GM21367 (cell line): Measurements from ENCODE around the gene COX20.
"Not testable (repeated sequence)": the region's sequence is repeated elsewhere in the genome, so short reads cannot be mapped to it uniquely, and the experiment has no call there.

Source experiments
- ATAC-seq: cut with Tn5 transposase; IDR thresholded peaks from one replicate; pipeline ENCODE4 v1.9.1; 2021; ENCODE audit not compliant: unreplicated experiment

The COX20 gene

DNA sequence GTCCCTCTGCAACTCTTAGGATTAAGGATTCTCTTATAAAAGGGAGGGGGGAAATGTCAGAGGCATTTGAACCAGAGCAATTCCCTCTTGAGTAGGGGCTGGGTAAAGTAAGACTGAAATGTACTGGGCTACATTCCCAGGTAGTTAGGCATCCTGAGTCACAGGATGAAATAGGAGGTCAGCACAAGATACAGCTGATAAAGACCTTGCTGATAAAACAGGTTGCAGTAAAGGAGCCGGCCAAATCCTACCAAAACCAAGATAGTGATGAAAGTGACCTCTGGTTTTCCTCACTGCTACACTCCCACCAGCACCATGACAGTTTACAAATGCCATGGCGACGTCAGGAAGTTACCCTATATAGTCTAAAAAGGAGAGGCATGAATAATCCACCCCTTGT, 14.3 kb upstream of the COX20 start:
- no peak for ATAC-seq

DNA sequence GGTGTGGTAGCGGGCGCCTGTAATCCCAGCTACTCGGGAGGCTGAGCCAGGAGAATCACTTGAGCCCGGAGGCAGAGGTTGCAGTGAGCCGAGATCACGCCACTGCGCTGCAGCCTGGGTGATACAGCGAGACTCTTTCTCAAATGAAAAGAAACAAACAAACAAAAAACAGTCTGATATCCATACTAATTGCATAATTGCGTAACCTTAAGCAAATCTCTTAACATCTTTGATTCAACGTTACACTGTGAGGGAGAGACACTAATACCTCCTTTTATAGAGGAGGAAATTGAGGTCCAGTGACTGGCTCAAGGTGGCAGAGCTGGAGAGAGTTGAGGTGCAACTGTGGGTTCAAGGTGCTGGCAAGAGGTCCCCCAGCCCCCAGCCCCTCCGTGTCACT, 12.6 kb upstream of the COX20 start:
- ATAC-seq = no peak

DNA sequence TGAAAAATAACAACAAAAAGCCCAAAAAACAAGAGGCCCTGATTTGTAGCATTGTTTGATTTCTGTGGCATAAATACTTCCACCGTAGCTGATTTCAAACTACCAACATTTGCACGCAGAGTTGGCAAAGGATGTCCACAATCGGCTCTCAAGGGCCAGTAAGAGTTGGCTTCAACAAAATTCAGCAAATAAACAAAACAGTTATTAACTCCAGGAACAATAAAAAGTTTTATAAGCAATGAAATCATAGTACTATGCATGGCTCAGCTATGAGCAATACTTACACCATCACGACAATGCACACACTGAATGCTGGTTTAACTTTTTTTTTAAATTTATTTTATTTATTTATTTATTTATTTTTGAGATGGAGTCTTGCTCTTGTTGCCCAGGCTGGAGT, 8.7 kb upstream of the COX20 start:
- no peak for ATAC-seq

DNA sequence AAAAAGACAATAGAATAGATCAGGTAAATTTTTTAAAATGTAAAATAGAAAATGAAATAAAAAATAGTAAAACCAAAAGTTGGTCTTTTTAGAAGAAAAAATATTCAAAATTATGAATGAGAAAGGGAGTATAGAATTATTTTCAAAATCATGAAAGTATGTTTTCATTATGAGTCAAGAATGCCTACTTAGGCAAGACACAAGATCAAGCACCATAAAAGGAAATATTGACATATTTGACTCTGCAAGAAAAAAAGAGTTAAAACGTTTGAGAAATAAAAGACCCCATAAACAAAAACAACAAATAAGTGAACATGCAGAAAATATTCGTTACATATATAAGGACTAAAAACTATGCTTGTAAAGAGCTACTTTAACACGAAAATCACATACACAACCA, 4.8 kb upstream of the COX20 start:
- no peak for ATAC-seq

DNA sequence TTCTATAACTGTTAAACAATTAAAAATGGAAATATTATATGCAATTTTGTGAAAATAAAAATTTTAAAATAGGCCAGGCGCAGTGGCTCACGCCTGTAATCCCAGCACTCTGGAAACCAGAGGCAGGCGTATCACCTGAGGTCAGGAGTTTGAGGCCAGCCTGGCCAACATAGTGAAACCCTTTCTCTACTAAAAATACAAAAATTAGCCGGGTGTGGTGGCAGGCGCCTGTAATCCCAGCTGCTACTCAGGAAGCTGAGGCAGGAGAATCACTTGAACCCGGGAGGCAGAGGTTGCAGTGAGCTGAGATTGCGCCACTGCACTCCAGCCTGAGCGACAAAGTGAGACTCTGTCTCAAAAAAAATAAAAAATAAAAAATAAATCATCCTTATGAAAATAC, 2.2 kb upstream of the COX20 start:
- not testable (repeated sequence) for ATAC-seq

DNA sequence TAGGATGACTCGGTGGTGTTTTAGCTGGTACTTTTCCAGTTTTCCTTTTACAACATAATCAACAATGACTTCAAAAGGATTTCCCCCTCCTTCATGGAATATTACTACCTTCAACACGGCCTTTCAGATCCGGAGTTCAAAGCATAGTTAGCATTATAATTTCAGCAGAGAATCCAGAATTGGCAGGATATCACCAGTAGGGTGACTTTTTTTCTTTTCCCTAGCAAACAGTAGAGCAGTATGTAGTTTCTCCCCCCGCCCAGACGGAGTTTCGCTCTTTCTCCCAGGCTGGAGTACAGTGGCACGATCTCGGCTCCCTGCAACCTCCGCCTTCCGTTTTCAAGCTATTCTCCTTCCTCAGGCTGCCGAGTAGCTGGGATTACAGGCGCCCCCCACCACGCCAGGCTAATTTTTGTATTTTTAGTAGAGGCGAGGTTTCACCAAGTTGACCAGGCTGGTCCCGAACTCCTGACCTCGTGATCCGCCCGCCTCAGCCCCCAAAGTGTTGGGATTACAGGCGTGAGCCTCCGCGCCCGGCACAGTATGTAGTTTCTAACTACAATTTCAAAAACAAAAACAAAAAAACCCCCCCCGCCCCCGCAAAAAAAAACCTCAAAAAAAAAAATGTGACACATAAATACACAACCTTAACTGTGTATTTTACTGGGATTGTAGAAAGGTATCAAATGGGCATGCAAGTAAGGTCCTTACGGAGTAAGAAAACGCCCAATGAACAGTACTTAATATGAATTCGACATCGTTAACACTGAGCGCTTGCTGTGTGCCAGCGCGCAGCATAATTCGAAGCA, 1.5 kb upstream of the COX20 start:
- no peak for ATAC-seq

DNA sequence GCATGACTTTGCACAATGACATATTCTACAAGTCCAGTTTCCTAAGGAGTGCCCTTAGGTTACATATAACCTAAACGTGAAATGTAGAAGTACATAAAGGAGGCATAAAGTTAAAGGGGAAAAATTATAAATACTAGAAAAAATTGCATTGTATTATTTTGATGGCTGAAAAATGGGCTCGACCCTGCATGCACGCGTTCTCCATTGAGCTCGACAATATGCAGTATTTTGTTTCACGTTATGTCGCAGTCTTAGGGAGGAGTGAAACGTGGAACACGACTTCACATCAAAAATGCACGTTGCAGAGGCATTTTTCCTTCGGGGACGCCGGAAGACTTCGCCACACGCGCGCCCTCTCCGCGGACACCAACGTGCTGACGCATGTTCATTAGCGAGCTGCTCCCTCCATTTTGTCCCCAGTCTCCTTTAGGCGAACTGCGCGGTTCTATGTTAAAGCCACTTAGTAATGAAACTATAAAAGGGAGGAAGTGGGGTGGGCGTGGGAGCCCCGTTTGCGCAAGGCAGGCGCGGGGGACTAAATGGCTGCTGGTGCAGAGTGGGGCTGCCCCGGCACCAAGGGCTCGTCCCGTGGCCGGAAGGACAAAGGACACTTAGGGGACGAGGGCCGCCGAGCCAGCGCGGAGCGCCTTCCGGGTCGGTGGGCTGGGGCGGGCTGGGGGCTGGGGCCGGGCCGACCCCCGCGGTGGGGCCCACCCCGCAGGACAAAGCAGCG, 749 bp upstream of the COX20 start:
- peak; percentile 60 for ATAC-seq

DNA sequence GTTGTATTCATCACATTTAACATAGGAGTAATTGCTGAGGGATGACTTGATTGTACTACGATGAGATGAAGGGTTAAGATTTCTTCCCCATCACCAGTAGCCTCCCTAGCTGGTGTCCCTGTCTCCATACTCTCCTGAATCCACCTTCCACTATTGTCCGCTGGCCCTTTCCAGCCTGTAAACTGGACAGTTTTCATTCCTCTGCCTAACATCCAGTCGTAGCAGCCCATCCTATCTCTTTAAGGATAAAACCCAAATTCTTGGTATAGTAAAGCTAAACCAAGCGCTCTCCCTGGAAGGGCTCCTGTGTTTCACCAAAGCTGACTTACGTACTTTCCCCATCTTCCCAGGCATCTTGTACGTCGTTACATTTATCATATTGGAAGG, 670 bp downstream of the COX20 start:
- no peak for ATAC-seq

DNA sequence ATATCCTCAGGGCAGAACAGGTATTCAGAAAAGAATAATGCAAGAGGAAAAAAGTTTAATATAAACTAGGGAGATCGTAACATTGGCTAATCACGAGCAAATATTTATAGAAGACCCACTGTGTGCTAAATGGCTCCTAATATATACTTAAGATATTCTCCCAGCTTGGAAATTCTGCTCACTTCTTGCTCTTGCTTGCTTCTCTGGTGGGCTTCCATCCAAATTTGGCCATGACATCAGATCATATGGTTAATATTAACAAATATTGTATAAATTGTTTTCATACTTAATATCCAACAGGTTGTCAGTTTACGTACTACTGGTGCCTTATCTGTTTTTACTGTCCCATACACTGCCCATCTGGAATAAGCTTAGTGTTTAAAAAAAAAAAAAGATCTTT, 1.1 kb downstream of the COX20 start:
- no peak for ATAC-seq

DNA sequence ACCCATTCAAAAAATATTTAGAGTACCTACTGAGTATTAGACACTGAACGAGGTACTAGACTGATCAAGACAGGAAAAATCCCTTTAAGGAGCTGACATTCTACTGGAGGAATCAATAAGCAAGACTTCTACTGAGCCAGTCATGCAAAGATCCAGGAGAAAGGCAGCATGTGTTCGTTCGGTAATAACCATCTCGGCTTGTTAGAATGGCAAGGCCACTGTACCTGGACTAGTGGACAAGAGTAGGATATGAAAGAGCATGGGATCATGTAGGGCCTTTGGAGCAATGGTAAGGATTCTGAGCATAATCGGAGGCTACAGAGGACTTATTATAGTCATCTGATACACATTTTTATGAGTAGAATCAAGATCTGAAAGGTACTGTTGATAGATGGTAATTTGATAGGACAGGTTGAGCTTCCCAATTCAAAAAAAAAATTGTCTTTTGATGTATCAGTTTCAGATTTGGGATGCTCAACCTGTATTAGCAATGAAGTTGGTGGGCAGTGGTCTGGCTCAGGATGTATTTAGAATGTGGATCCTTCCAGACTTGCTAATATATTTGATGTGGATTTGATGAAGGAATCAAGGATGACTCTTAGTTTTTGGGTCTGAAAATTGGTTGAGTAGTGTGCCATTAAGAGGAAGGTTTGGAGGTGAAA, 2.3 kb downstream of the COX20 start:
- ATAC-seq = no peak

DNA sequence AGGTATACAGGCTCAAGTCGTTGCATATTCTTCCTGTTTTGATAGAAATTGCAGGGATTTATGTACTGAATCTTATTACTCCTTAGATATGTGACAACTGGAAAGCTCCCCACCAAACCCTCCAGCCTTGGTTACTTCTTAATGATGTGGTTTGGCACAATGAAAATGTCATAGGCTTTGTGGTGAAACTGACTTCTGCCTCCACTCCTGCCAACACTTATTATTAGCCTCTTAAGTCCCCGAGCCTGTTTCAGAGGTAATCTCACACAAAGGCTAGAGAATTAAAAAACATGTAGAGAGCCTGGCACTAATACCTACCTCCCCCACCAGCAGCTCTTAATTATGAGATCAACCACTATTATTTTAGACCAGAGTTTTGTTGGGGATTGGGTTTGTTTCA, 4.2 kb downstream of the COX20 start:
- no peak for ATAC-seq

DNA sequence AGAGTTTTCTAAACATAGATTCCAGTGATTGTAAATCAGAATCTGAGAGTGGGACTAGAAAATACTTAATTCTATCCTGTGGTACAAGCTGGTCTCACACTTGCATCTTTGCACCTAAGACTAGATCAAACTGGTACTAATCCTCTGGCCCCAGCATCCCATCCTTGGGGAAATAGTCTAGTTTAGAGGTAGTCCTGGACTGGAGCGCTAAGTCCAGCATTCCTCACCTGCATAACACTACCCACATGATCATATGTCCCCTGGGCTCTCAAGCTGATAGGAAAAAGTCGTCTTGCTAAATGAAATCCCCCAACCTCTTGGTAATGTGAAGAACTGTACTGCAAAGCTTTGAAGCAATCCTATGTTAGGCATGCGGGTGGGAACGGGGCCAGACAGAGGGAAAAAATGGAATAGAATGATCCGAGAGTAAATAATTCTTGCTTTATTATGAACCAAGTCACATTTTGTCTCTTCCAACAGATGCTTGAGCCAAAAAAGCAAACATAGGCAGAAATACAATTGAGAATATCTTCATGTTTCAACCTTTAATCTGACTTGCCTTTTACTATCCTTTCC, 4.8 kb downstream of the COX20 start:
- ATAC-seq = no peak

DNA sequence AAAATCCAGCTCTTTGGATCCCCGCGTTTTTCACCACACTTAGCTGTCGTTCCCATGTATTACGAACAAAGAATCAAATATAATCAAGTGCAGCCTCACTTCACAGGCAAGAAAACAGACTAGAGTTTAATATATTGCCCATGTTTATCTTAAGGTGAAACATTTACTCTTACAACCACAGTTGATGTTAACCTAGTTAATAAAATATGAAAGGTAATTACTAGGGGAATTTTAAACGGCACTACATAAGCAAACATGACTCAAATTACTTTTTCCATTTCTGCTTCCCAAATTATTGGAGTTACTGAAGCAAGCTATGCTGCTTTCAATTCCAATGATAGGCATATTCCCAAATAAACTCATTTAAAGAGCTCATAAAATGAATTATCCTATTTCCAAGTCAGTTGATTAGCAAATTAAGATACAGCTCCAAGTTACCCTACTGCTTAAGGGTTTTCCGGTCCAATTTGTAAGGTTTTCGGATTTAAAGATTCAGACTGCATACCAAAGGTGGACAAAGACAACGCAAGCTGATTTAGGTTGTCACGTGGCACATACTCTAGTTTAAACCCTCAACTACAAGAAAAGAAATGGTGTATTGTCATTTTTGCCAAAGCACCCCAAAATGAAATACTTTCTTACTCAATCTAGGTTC, 5.9 kb downstream of the COX20 start:
- no peak for ATAC-seq

DNA sequence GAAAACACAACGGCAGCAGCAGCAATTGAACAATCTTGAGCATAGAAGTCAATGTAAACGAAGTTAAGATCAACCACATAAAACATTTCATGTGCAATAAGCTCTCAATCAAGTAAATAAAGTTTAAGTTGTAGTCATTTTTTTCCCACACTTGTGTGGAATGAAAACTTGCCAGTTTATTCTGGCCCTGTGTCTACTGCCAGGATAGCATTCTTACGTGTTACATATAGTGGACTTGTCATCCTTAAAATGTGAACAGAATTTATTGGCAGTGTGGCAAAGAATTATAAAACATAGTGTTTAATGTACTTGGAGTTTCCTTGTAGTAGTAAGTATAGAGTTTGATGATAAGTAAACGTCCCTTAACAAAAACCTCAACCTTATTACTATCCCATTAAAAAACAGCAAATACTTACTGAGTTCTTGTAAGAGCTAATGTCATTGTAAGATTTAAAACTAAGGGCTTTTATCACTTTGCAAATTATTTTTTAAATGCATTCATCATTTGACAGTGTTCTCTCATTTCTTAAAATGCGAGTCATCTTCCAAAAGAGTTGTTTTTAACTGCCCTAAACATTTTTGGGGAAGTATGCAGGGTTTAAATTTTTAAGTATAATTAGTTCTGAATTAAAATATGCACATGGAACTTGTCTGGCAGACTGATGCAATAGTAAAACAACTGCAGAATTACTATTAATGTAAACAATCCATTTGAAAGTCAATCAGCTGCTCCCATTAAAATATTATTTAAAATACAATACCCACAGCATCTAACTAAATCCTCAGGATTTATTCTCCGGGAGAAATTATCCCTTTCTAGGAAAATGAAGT, 7.9 kb downstream of the COX20 start:
- no peak for ATAC-seq

DNA sequence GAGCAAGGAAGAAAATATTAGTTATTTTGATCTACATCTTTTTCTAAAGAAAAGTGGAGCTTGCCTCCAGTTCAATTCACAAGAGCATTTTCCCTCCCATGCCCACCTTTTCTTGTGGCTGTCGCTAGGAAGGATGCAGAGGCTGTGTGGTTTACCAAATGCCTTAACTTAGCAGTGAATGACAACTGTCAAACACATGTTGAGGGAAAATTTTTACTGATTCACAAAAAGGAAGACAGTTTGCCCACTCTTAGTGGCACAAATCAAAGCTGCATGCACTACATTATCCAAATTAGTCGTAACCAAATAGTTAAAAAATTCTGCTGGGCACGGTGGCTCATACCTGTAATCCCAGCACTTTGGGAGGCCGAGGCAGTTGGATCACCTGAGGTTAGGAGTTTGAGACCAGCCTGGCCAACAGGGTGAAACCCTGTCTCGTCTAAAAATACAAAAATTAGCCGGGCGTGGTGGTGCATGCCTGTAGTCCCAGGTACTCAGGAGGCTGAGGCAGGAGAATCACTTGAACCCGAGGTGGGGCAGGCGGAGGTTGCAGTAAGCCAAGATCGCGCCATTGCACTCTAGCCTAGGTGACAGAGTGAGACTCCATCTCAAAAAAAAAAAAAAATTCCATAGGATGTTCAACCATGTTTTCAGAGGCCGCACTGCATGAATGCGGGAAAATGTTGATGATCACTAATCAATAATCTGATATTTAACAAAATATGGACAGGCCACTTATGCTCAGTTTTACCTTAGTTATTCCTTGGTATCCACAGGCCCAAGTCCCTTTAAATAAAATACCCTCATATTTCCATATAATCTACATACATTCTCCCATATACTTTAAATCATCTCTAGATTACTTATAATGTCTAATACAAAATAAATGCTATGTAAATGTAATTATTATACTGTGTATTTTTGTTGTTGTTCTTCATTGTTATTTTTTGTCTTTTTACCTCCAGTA, 9.0 kb downstream of the COX20 start:
- no peak for ATAC-seq

DNA sequence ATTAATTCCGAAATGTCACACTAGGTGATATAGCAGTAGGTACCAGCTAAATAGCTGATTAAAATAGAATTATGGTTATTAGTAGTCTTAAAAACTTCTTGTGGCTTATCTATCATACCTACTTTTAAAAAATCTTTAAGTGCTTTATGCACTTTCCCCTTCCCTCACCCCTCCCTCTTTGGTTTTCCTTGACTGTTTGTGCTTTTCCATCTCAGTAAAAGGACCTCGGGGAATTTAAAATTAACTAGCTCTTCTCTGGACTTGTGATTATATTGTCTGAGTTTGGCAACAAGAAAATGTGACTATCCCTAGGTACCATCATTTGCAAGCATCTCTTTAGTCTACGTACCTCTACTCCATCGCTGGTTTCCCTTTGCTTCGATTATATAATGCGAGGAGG, 11.2 kb downstream of the COX20 start:
- no peak for ATAC-seq

DNA sequence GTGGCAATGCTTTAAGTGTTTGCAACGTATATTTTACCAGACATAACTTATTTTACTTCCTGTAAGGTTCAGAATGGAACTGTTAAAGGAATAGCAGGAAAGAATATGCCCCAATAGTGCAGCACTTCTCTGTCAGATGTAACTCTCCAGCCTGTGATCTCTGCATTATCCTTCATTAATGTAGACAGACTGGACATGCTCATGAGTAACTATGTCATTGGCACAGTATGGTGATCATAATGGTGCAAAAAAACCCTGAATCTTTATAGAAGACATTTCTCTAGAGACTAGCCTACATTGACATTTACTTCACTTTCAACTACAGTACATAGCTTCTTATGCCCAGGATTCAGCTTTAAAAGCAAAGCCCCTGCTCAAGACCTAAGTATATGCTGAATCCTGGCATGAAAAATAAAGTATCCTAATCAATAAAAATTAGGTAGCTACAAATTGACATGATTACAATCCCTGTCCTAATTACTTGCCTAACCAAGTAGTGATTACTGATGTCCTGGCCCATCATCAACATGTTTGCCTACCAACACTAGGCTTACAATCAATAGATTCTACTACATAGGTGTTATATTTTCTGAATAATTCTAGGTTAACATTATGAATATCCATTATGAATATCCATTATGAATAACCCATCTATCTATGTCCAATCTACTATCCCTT, 13.9 kb downstream of the COX20 start:
- ATAC-seq = no peak

DNA sequence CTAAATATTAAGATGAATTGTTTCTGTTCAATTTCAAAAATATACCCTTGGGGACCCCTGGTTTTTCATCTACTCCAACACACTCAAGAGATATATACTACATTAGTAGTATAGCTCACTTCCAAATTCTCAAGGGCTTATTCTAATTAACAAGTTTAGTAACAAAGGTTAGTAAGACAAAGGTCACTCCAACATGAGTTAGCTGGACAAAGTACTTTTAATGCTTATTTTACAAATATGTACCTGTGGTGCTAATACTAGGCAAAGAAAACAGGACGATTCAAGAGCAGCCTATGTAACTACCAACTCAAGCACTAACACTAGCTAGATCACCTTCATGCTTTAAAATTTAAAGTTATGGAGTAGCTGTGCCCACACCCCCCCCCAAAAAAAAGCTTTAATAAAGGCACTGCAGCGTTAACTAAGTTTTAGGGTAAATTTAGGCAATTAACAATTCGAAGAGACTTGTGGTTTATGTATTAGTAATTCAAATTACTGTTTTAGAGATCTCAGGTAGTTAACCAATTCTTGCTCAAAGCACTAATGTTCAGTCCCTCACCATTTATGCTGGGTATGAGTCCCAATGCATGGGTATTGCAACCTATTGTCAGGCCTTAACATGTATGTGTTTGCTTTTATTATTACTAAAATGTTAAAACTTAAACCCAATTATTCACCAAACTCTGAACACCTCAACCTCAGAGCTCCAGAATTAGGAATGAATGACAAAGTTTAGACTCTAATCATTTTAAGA, 14.8 kb downstream of the COX20 start:
- no peak for ATAC-seq
